Nucleus accumbens (tissue), 56 donors: ENCODE results near the gene CCNF.

Experiments used
- DNase-seq, 56 donors: peaks; one replicate each; lab custom pipeline; 2025; lab: John Stamatoyannopoulos, UW

Gene CCNF

DNA sequence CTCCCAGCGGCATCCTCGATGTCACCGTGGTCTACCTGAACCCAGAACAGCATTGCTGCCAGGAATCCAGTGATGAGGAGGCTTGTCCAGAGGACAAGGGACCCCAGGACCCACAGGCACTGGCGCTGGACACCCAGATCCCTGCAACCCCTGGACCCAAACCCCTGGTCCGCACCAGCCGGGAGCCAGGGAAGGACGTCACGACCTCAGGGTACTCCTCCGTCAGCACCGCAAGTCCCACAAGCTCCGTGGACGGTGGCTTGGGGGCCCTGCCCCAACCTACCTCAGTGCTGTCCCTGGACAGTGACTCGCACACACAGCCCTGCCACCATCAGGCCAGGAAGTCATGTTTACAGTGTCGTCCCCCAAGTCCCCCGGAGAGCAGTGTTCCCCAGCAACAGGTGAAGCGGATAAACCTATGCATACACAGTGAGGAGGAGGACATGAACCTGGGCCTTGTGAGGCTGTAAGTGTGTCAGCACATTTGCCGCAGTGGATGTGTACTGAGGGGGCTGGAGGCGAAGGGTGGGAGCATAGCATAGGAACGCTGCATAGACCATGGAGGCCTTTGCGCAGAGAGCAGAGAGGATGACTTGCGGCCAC, 27.4 kb downstream of the CCNF start:
- no peak for DNase-seq

DNA sequence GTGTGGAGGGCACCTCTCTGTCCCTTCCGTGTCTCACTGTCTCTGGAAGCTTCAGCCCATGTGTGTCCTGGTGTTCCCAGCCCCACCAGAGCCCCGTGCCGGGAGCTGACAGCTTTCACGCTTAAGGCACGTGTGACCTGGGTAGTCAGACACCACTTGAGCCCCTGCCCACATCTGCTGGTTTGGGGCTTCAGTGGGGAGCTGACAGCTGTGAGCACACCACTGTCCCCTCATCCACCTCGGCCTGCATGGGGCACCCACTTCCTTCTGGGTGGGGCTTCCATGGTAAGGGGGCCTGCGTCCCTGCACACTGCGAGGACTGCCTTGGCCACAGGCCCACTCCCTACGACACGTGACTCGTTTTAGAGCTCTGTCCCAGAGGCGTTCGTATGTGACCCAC, 28.0 kb downstream of the CCNF start:
- DNase-seq: no peak

DNA sequence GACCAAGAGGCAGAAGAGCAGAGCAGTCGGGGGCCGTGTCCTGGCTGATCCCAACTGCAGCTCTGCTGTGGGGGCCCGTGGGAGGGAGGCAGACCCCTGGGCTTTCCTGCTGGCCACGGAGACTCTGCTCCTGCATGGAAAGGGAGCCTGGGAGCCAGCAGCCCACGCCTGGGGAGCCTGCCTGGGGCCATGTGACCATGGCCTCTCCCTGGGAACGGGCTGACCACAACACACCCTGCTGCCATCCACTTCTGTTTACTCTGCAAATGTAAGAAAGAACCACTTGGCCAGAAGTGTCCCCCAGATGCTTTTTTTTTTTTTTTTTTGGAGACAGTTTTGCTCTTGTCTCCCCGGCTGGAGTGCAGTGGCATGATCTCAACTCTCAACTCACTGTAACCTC, 28.7 kb downstream of the CCNF start:
- DNase-seq: no peak

DNA sequence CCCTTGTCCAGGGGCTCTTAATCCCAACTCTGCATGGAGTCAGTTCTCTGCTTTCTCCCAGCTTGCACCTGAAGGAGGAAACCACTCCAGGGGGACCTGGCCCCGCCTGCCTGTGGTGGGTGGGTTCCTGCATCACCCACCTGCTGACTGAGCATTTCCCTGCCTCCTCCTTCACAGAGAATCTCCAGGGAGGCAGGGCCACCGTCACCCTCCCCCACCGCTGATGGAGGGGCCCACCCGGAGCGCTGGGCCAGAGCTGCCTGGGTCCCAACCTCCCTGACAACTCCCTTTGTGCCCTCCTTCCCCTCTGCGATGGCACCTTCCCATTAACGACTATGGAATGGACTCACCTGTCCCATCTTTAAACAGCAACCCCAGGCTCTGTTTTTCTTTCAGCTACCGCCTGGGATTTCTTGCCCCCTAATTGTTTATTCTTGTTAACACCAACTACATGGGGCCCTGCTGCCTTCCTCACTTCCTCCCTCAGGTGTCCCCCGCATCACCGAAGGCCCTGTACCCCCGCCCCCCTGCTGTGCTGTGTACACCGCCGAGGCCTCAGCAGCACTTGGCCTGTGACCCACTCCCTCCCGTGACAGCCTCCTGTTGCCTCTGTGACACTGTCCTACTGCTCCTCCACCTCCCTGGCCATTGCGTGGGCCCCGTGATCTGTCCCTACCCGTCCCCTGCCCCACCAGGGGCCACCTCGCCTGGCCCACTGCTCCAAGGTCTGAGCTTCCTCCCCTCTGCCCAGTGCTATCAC, 29.8 kb downstream of the CCNF start:
- no peak for DNase-seq

DNA sequence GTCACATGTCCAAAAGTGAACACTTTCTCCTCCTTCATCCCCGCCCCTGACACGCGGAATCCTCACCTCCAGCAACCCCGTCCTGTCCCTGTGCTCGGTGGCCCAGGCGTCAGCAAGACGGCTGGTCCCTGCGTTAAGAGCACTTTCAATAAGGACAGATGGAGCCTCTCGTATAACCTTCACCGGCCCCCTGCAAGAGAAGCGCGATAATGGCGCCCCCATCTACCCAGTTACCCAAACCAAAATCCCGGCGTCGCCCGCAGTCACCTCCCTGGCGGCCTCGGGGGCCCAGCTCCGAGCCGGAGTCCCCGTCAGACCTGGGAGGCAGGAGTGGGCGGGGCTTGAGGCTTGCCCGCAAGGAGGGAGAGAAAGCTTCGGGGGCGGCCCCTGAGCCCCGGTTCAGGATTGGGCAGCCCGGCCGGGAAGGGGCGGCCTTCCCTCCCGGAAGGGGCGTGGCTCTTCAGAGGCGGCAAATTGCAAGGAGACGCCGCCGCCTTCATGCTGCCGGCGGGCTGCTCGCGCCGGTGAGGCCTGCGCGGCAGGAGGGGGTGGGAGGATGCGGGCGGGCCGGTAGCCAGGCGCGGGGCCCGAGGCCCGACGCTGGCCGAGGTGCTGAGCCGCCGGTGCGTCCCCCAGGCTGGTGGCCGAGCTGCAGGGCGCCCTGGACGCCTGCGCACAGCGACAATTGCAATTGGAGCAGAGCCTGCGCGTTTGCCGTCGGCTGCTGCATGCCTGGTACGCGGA, 30.6 kb downstream of the CCNF start, which contains the start of gene TEDC2:
Gene TEDC2 (plus strand): TSS at position 463 of the 744 bp plus-strand sequence. CDS start 36 bp downstream, at position 499.
- peak; percentile 46 to 97 (median 88) for DNase-seq

DNA sequence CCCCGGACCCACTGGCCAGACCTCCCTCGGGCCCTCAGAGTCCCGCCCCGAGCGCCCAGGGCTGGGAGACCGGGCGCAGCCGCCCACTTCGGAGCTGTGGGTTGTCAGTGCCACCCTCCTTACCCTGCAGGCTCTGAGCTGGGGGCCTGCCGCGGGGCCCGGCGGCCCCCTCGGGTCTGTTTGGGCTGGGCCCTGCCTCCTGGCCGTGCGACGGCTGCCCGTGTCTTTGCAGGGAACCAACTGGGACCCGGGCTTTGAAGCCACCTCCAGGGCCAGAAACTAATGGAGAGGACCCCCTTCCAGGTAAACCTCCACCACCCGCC, 31.1 kb downstream of the CCNF start:
- no peak for DNase-seq

DNA sequence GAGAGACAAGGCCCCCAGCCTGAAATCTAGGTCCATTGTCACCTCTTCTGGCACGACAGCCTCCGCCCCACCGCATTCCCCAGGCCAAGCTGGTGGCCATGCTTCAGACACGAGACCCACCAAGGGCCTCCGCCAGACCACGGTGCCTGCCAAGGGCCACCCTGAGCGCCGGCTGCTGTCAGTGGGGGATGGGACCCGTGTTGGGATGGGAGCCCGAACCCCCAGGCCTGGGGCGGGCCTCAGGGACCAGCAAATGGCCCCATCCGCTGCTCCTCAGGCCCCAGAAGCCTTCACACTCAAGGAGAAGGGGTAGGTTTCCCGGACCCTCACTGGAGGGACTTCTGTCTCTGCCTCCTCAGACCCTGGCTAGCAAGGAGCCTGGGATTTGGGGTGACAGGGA, 31.7 kb downstream of the CCNF start:
- no peak for DNase-seq

DNA sequence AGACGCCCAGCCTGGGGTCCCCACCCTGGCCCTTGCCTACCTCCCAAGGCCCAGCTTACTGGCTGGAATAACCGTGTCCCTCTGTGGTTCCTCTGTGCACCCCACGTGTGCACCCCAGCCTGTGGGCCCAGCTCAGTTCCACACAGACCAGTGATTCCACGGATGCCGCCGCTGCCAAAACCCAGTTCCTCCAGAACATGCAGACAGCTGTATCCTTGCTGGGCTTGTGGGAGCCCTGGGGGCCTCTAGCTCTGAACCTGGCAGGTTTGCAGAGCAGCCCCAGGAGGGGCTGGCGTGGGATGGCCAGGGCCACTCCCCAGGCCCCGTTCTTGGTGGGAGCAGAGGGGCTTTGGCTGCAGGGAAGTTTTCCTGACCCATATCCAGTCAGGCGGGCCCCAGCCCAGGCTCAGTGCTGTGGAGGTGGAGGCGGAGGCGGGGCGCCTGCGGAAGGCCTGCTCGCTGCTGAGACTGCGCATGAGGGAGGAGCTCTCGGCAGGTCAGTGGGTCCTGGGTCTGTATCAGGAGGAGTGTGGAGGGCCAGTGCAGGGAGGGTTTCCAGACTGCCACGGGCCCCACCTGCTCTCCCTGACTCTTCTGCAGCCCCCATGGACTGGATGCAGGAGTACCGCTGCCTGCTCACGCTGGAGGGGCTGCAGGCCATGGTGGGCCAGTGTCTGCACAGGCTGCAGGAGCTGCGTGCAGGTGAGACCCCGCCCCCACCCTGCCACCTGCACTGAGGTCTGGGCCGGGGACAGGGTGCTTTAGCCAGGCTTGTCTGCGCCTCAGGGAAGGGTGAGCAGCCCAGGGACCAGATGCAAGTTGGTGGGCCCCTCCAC, 33.0 kb downstream of the CCNF start:
- DNase-seq: no peak

DNA sequence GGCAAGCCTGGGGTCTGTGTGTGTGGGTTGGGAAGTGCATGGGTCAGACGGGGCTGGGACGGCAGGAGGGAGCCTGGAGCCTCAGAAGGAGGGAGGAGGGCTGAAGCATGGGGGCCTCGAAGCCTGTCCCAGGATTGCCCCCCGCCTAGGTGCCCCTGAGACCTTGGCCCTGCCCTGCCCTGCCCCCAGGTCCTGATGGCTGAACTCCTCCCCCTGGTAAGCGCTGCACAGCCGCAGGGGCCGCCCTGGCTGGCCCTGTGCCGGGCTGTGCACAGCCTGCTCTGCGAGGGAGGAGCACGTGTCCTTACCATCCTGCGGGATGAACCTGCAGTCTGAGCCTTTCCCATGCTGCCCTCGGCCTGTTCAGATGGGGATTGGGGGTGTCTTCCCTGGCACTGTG, 35.1 kb downstream of the CCNF start:
- no peak for DNase-seq

DNA sequence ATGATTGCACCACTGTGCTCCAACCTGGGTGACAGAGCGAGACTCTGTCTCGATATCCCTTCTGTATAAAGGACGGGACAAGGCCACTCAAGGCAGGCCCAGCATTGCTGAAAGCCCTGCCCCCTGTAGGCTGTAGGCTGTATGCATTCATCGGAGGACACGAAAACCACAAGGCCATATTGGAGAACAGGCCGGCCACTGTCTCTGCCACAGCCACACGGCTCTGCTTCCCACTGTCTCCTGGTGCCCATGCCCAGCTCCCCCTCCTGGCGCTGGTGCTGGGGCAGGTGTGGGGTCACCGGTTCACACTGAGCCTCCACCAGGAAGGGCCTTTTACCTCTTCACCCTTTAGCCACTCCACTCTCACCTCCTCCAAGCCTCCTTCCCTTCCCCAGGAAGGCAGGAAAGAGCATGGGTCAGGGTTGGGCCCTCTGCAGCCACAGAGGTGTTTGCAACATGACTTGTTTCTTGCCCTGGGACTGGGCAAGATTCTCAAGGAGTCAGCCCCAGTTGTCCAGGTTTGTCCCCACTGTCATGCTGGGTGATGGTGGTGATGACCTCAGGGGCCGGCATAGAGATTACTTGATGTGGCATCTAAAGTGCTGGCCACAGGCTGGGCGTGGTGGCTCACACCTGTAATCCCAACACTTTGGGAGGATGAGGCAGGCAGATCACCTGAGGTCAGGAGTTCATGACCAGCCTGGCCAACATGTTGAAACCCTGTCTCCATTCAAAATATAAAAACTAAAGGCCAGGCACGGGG, 36.6 kb downstream of the CCNF start:
- DNase-seq: no peak

DNA sequence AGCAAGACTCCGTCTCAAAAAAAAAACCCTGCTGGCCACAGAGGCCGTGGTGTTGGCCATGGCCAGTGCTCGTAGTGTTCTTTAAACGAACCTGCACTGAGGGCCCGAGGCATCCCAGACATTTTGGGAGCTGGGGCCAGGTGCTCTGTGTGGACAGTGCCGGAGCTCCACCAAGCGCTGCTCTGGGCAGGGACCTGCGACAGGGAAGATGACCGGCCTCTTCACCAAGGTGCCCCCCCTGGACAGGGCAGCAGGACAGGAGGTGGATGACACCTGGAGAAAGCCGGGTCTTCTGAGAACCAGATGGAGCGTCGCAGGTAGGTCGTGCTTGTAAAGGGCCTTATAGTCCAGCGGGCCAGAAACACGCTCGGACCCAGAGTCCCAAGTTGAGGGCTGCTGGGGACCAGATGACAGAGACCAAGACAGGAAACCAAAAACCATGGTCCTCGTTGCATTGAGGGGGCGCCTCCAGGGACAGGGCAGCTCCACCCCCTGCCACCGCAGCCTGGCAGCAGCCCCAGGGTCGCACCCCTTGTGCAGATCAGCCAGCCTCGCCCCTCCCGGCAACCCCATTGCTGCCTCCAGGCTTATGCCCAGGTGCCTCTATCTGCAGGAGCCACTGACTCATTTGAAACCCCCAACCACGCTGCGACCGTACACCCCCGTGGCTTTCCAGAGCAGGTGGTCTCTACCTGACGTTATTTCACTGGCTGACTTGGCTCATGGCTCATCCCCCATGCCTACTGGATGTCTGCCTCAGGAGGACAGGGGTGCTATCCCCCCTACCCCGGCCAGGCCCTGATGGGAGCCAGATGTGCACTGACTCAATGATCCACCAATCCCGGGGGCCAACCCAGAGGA, 37.6 kb downstream of the CCNF start:
- no peak for DNase-seq

DNA sequence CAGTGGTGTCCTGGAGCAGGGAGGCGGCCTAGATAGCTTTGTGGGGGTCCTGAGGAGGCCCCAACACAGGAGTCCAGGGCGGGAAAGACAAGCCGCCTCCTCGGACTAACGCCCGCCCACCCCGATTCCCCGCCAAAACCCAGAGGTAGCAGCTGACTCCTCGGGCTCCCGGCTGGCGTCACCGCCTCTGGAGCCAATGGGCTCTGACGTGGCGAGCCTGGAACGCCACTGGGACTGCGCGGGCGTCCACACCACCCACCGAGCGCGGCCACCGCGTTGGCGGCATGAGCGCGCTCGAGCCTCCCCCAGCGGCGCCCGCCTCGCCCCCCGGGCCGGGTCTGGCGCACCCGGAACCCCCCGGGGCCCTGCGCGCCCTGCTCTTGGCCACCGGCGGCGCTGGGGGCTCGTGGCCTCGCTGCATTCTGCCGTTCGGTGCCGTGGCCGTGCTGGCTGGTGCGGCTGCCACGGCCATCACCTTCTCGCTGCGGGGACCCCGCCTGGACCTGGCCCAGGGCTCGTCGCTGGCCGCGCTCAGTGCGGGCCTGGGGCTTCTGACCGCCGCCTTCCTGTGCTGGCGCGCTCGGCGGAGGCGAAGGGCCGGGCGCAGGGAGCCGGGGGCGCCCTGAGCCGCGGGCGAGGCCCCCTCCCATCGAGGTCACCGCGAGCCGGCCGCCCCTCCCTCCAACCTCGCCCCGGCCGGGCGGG, 38.4 kb downstream of the CCNF start:
- peak in 42 of 56 donors; percentile 10 to 78 (median 52) for DNase-seq

DNA sequence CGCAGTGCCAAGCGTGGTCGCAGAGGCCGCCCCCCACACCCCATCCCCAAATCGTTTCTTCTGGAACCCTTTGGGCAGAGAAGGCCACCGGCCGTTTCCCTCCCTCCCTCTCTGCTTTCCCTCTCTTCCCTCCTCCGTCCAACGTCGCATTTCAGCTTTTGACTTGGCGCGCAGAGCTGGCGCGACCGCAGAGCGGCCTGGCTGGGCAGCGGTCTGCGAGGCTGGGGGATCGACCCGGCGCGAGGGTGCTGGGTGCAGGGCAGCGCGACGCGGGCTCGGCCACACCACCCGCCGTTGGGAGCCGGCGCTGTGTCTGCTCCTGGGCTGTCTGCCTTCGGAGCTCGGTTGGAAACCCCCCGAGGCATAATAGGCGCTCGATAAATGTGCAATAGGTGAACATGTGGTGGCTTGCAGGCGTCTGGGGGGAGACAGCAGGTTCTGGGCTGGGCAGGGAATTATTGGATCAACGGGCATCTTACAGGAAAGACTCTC, 39.0 kb downstream of the CCNF start:
- DNase-seq: peak in 5 of 56 donors; percentile 13 to 37 (median 23)

DNA sequence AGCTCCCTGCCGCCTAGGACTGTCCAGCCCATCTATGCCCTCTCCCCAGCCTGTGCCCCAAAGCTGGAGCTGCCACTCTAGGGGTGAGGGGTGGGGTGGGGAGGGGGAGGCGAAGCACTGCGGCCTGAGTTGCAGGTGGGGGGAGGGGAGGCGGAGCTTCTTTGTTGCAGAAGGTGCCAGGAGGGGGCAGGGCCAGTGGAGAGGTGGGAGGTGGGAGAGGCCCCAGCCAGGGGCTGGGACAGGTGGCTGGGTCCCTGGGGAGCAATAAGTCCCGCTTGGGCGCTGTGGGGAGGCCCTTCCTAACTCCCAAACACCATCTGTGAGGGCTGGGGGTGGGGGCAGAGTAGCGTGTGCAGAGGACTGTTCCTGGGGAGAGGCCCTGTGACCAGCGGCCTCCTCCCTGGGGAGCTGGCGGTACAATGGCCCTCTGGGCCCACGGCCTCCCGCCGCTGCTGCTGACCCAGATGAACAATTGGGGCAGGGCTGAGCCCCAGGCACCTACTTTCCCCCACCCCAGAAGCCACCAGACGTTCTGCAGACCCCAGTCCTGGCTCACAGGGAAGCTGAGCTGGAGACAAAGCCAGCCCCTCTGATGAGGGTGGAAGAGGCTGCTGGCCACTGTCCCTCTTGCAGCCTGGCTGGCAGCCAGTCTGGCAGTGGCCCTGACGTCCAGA, 39.6 kb downstream of the CCNF start:
- DNase-seq: peak in 32 of 56 donors; percentile 21 to 76 (median 48)

DNA sequence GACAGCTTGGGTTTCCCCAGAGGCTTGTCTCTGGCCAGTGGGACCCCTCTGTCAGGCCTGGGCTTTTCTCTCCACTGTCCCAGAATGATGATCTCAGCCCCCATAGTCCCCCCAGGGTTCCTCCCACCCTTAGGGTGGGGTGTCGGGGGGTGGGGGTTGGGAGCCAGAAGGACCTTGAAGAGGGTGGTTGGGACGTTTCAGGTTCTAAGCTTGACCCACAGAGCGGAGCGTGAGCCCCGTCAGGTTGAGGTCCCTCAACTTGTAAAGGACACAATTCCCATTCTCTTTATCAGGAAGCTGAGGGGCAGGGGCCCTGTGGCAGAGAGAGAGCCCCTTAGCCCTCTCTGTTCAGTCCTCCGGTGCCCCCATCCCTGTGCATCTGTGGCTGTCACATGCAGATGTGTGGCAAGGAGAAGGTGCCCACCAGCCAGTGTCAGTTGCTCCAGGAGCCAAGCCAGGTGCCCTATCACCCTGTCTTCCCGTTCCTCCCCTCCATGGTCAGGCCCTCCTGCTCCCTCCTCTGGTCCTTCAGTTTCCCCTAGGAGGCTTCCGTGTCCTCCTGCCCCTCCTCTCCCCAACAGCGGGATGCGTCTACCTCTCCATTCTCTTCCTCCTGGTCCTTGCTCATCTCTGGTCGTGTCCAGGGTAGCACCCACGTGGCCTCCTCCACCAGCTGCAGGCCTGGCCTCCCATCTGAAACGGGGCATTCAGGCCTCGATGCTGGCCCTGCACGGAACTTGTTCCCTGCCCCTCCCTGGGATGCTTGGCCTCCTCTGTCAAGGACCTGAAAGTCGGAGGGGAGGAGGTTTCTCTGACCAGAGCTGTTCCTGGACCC, 40.4 kb downstream of the CCNF start:
- peak in 2 of 56 donors; percentile 18 to 27 for DNase-seq

DNA sequence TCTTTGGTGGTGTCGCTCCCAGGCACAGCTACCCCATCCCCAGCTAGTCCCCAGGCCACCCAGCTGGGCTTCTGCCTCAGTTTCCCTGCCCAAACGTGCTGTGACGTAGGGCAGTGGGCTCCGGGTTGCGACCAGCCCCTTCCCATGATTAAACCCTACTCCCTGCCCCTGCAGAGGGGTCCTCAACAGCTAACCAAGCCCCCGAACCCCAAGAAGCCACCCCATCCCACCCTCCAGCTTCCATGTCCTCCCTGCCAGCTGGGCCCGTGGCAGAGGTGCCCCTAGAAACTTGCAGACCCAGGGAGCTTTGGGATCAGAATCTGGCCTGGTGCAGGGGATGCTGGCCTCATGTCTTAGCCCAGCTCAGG, 41.0 kb downstream of the CCNF start:
- no peak for DNase-seq

DNA sequence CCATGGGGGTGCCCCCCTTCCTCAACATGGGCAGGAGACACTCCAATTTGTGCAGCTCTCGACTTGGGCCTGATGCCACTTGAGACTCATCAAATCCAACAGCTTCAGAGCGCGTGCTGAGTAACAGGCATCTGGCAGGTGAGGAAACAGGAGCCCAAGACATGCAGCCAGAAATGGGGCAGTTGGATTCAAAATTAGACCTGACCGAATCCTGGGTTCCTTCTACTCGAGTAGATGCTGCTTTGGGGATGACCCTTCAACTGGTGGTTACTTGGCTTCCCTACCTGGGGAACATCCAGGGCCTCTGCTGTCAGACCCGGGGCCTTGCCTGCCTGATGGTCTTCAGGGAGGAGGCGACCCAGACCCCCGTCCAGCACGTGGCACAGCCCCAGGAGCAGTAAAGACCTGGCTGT, 41.4 kb downstream of the CCNF start:
- DNase-seq: peak in 3 of 56 donors; percentile 13 to 62 (median 47)
